Measurements from ENCODE around the gene GNA15. TPM values are rescaled to one million over a fixed set of nuclear protein-coding genes. Genes with fewer than 3 reads are reported as not detected.
"Not testable (repeated sequence)": the region's sequence is repeated elsewhere in the genome, so short reads cannot be mapped to it uniquely, and the experiment has no call there.

The GNA15 gene
- total RNA-seq, 1 experiment from 2014 or later, result 0.87 TPM

DNA sequence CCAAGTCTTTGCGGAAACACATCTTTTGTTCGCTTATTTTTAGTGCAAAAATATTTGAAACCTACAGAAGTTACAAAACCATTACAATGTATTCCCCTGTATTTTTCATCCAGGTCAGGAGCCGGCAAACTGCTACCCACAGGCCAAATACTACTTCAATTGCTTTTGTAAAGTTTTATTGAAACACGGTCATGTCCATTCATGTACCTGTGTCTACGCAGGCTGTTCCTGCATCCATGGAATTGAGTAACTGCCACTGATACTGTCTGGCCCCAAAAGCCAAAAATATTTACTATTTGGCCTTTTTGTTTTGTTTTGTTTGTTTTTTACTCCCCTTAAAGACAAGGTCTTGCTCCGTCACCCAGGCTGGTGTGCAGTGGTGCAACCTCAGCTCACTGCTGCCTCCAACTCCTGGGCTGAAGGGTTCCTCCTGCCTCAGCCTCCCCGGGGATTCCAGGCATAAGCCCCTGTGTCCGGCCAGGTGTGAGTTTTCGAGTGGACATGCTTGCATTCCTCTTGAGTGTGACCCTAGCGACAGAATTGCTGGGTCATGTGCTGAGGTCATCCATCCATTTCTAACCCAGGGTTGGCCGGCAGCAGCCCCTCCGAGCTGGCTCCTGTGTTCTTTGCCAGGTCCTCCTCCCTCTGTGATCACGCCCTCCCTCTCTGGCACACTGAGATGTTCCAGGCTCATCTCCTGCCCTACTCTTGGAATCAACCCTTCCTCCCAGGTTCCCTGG lies 31.9 kb downstream of the GNA15 start:
- DNase-seq (ENCODE audit: extremely low read depth, low read depth), result no peak

DNA sequence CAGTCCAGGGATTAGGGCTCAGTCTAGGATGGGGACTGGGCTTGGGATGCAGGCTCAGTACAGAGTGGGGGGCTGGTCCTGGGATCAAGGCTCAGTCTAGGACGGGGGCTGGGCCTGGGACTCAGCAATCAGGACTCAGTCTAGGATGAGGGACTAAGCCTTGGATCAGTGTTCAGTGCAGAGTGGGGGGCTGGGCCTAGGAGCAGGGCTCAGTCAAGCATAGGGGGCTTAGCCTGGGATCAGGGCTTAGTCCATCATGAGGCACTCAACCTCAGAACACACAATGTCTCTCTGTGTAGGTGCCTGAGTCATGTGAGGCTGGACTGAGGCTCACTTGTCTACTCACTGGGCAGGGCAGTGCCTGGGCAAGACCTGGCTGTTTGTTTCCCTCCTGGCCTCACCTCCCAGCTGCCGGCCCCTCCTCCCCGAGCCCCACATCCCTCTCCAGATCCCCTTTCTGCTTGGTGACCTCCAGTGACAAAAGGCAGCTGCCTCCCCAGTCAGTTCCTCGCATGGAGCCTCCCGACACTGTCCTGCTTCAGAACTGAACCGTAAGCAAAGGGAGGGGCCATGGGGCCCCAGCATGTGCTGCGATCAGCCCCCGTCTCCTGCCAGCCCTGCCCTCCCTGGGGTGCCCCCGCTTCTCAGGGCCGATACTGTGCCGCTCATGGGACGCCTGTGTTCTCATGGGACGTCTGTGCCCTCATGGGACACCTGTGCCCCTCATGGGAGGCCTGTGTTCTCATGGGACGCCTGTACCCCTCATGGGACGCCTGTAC lies 36.2 kb downstream of the GNA15 start:
- DNase-seq (ENCODE audit: extremely low read depth, low read depth), result no peak

GRCh38 chr19:3172673-3173000 lies 36.8 kb downstream of the GNA15 start:
- DNase-seq (ENCODE audit: extremely low read depth, low read depth), result not testable (repeated sequence)

DNA sequence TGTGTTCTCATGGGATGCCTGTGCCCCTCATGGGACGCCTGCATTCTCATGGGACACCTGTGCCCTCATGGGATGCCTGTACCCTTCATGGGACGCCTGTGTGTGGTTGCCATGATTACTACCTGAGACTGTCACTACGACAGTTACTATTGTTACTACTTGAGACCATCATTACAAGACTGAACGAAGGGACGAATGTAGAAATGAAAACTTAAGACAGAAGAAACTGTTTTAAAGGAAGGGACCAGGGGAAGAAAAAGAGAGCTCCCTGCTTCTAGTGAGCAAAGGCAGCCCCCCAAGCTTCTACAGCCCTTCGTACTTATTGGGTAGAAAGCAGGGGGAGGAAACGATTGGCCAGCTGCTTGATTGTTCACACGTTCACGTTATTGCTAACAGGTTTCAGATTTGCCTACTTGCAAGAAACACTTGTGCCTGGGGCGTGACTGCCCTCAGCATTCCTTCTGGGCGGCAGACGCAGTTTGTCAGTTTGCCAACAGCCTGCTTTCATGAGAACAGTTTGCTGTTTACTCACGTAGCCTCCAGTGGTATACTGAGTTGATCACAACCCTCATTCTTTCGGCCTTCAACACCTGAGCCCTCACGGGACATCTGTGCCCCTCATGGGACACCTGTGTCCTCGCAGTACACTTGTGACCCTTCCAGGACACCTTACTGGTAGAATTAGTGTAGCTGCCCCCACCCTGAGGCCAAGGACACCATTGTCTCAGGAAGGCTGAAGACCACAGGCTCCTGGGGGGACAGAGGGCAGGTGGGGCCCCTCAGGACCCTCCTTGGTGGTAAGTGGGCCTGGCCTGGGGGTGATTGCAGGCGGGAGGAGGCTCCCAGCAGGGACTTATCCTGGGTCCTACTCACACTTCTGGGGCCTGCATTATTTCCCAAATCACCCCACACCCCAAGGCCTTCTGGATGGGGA lies 40.2 kb downstream of the GNA15 start:
- peak; percentile 43 for DNase-seq (ENCODE audit: extremely low read depth, low read depth)

GRCh38 chr19:3176715-3177501 lies 41.1 kb downstream of the GNA15 start:
- peak; percentile 48 for DNase-seq (ENCODE audit: extremely low read depth, low read depth)

DNA sequence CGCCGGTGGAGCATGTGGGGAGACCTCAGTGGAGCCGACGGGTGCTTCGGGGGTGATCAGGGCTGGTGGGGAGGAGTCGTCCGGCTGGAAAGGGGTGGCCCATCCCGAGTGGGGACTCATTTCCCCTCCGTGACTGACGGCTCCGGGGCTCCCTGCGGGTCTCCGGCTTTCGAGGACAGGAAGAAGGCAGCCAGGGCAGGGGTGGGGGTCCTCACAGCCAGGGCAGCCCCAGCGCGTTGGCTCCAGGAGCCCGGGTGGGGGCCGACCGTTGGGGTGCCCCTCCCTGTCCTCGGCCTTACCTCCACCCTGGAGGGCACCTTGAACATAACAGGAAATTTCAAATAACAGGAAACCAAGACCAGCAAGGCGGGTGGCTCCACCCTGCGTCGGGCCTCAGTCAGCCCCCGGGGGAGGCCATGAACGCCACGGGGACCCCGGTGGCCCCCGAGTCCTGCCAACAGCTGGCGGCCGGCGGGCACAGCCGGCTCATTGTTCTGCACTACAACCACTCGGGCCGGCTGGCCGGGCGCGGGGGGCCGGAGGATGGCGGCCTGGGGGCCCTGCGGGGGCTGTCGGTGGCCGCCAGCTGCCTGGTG lies 42.6 kb downstream of the GNA15 start, which contains the start of gene S1PR4:
Gene S1PR4, plus strand, starts transcription at position 393 of the 596 bp plus-strand sequence. Its CDS starts 24 bp downstream, at position 417.
- no peak for DNase-seq (ENCODE audit: extremely low read depth, low read depth)

- DNase-seq (ENCODE audit: extremely low read depth, low read depth), result no peak
These were observed 43.3 kb downstream of the GNA15 start for GRCh38 chr19:3178973-3179738.

GRCh38 chr19:3179739-3180293 lies 44.0 kb downstream of the GNA15 start:
- DNase-seq (ENCODE audit: extremely low read depth, low read depth), result no peak

- no peak for DNase-seq (ENCODE audit: extremely low read depth, low read depth)
These were observed 48.1 kb downstream of the GNA15 start for GRCh38 chr19:3183721-3184641.

GRCh38 chr19:3184847-3185460 lies 49.1 kb downstream of the GNA15 start:
- DNase-seq (ENCODE audit: extremely low read depth, low read depth), result no peak

GRCh38 chr19:3185461-3186159 lies 49.8 kb downstream of the GNA15 start, which contains the start of gene NCLN:
TSS of gene NCLN (plus strand) at chr19:3185930. CDS start at chr19:3186031, 101 bp downstream.
- peak; percentile 86 for DNase-seq (ENCODE audit: extremely low read depth, low read depth)

DNA sequence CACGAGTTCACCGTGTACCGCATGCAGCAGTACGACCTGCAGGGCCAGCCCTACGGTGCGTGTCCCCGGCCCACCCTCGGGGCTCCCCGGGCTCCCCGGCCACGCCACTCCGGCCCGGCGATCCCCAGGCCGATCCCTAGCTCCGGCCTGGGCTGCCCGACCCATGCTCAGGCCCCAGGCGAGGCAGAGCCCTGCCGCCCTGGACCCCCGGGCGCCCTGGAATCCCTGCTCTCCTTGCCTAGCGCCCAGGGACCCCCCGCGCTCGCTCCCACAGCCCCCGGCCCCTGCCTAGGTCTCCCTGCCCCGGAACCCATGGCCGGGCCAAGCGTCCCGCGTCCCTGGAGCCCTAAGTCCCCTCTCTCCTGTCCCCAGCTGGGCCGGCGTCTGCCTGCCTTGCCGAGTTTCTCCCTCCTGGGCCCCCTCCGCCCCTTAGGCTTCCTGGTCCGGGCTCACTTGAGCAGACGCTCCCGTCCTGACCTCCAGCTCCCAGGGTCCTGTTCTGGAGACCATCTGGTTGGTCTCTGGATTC lies 50.4 kb downstream of the GNA15 start:
- DNase-seq (ENCODE audit: extremely low read depth, low read depth), result no peak

- no peak for DNase-seq (ENCODE audit: extremely low read depth, low read depth)
These were observed 51.2 kb downstream of the GNA15 start for GRCh38 chr19:3186891-3187661.

DNA sequence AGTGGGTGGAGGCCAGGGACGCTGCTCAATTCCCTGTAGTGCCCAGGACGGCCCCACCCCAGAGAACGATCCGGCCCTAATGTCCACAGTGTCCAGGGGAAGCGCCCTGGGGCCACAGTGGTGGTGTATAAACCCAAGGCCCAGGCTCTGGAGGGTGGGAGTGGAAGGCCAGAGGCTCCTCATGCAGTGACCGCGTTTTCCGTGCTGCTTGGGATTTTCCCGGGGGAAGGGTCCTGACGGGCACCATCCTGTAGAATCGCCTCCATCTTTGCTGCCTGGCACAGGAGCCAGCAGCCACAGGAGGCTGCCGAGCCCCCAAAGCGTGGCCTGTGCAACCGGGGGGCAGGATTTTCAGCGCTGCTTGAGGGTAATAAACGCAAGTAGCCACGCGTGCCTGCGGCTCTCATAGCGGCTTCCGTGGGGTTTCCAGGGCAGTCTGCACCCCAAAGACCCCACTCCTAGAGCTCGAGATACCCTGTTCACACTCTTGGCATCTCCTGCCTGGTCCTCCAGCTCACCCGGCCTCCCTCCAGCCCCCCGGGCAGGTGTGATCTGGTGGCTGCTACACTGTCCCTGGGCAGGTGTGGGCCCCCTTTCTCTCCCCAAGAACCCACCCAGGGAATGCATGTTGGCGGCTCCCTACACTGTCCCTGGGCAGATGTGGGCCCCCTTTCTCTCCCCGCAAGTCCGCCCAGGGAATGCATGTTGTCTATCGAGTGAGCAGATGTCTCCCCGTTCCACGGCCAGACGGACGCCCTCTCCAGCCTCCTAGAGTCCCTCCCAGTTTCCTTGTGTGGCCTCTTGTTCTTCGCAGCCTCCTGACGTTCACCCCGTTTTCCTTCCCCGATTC lies 52.1 kb downstream of the GNA15 start:
- DNase-seq (ENCODE audit: extremely low read depth, low read depth), result no peak
